GM23338 (cell line): ENCODE measurements around the gene EXOC6B.

Experiments used
- ETS1 ChIP-seq: IDR thresholded peaks from 2 replicates; pipeline ENCODE4 v1.6.1; 2016; ENCODE audit warnings: antibody characterized with exemption
- EZH2 ChIP-seq: fragments of 200-600 bp; sonication (generic); IDR thresholded peaks from one replicate; pipeline ENCODE4 v1.8.0; 2017; ENCODE audit warnings: antibody characterized with exemption, mild to moderate bottlenecking, low read depth; ENCODE audit not compliant: unreplicated experiment
- EZH2phosphoT487 ChIP-seq: fragments of 200-600 bp; sonication (generic); IDR thresholded peaks from one replicate; pipeline ENCODE4 v1.8.1; 2018; ENCODE audit warnings: antibody characterized with exemption; ENCODE audit not compliant: unreplicated experiment
- POLR2AphosphoS5 ChIP-seq: IDR thresholded peaks from 2 replicates; pipeline ENCODE4 v1.6.1; 2016; ENCODE audit warnings: antibody characterized with exemption, low read depth
- REST ChIP-seq: IDR thresholded peaks from one replicate; pipeline ENCODE4 v1.6.1; 2018; ENCODE audit warnings: antibody characterized with exemption; ENCODE audit not compliant: unreplicated experiment
- TF ChIP-seq, protein P1 (sequence below), 2 experiments: fragments of 200-600 bp in 1 of 2; sonication (generic) in 1 of 2; conservative IDR thresholded peaks; 2 replicates each; pipeline versions ENCODE4 v1.5.1 to v1.6.1; 2016 to 2017; ENCODE audit warnings: antibody characterized with exemption in 2 of 2, low read depth in 2 of 2, mild to moderate bottlenecking in 2 of 2, moderate library complexity in 1 of 2

DNA sequence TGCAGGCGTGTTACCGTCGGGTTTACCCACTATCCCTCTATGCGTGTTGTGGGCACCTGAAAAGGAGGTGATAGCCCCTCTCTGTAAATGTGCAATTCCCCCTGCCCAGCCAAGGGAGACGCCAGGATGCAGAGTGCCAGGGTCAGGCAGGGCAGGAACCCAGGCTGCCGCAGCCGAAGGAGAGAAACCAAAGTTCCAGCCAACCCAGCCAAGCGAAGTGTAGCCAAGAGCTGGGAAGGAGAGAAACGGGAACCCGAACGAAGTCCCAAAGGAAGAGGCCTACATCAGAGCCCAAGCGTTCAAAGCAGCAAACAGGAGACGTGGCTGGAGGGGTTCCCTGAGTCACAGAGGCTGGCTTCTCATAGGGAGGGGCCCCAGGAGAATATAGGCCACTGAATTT is 37.2 kb upstream of the EXOC6B start:
- no peak for TF ChIP-seq ETS1
- TF ChIP-seq, protein P1, sequence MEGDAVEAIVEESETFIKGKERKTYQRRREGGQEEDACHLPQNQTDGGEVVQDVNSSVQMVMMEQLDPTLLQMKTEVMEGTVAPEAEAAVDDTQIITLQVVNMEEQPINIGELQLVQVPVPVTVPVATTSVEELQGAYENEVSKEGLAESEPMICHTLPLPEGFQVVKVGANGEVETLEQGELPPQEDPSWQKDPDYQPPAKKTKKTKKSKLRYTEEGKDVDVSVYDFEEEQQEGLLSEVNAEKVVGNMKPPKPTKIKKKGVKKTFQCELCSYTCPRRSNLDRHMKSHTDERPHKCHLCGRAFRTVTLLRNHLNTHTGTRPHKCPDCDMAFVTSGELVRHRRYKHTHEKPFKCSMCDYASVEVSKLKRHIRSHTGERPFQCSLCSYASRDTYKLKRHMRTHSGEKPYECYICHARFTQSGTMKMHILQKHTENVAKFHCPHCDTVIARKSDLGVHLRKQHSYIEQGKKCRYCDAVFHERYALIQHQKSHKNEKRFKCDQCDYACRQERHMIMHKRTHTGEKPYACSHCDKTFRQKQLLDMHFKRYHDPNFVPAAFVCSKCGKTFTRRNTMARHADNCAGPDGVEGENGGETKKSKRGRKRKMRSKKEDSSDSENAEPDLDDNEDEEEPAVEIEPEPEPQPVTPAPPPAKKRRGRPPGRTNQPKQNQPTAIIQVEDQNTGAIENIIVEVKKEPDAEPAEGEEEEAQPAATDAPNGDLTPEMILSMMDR (conservative IDR thresholded peaks at IDR 0.05; ENCODE audit: low read depth in 2 of 2) = no peak
- no peak for TF ChIP-seq EZH2
- TF ChIP-seq POLR2AphosphoS5 = no peak
- no peak for TF ChIP-seq REST
- no peak for TF ChIP-seq EZH2phosphoT487
